Ovary (tissue), 9 donors: Measurements from ENCODE around the gene IL4I1. TPM values are rescaled to one million over a fixed set of nuclear protein-coding genes. Genes with fewer than 3 reads are reported as not detected.

Experiments used
- DNase-seq, 5 donors: peaks; one replicate each; pipeline ENCODE4 v3.0.0-alpha.2; 2019 to 2020
- H3K27ac ChIP-seq, 2 donors: fragments of 200-600 bp; one replicate each; pipeline versions ENCODE4 v1.5.1 to v1.8.0; 2019 to 2022
- H3K27me3 ChIP-seq: fragments of 200-600 bp; one replicate; pipeline ENCODE4 v1.8.0; 2022
- H3K36me3 ChIP-seq: fragments of 200-600 bp; sonication (generic); one replicate; pipeline ENCODE4 v1.5.1; 2019
- H3K4me1 ChIP-seq: one replicate; pipeline ENCODE4 v1.8.1; 2013; ENCODE audit warnings: mild to moderate bottlenecking, moderate library complexity; ENCODE audit not compliant: insufficient read depth
- H3K4me3 ChIP-seq: fragments of 200-600 bp; sonication (generic); one replicate; pipeline ENCODE4 v1.5.1; 2017
- H3K9me3 ChIP-seq, 2 donors: fragments of 200-600 bp in 1 of 2; sonication (generic) in 1 of 2; one replicate each; pipeline versions ENCODE4 v1.5.1 to v1.8.1; 2013 to 2019; ENCODE audit warnings: mild to moderate bottlenecking in 1 of 2, moderate library complexity in 1 of 2
- CTCF ChIP-seq, 3 donors: fragments of 450-650 bp in 2 of 3; fragments of 200-600 bp in 1 of 3; IDR thresholded peaks; one replicate each; pipeline versions ENCODE4 v1.5.1 to v1.8.0; 2016 to 2022; ENCODE audit warnings: antibody characterized with exemption in 3 of 3, mild to moderate bottlenecking in 1 of 3
- EP300 ChIP-seq: sonication (generic); formaldehyde crosslinking; IDR thresholded peaks from one replicate; pipeline ENCODE4 v1.6.1; 2017; ENCODE audit warnings: antibody characterized with exemption
- POLR2A ChIP-seq: fragments of 450-650 bp; IDR thresholded peaks from one replicate; pipeline ENCODE4 v1.6.1; 2017; ENCODE audit warnings: antibody characterized with exemption, mild to moderate bottlenecking, moderate library complexity
- WGBS, 3 donors: extraction: QIAGEN DNeasy Blood & Tissue Kit in 1 of 3; methylation state at CpG; one replicate each; pipeline versions ENCODE4 v1.1.5 to v1.1.7; 2013 to 2017; 5-methylcytosine and 5-hydroxymethylcytosine counted together
- intact Hi-C, 4 donors: fragments of 100-400 bp; cut with DNase I; formaldehyde crosslinking; loops; one replicate each; pipeline versions ENCODE4 v1.11.0 to v1.15.1; 2022 to 2023
- polyA plus RNA-seq, 2 donors: library from polyadenylated mRNA; stranded (reverse); fragments of 200-250 nt in 1 of 2; fragments of 350-450 nt in 1 of 2; fragmentation: Illumina TruSeq in 1 of 2; extraction: RNeasy Lipid Tissue Mini Kit (QIAGEN cat#74804) in 1 of 2; gene quantifications; one replicate each; pipeline ENCODE4 v1.2.3, GENCODE V29; 2013 to 2014
- total RNA-seq, 7 donors: library from RNA; depleted of rRNA in 2 of 7; stranded (reverse); fragments of >200 nt in 2 of 7; fragmentation: NEBNext Ultra II Directional in 3 of 7; extraction: Animal tissue kit (Norgen Biotek cat#: 25700) in 3 of 7; gene quantifications; one replicate each; pipeline versions ENCODE4 v1.1.0 to v1.2.4, GENCODE V29; 2016 to 2023
- donor health status: DM: no; HTN: no; CAD: no; lungs with moderate emphysema.
- donor health status: DM: no; HTN: no; CAD: no.
- donor health status: Bipolar disorder and iron deficiency.
- donor health status: DM: yes; HTN: yes; CAD: no.
- donor health status: DM: no; HTN: no; CAD: no.
- donor health status: DM: yes; HTN: yes; CAD: no.

IL4I1 gene
- total and polyA plus RNA-seq, 9 donors: 0.24 to 4.3 (median 1.0) TPM; not detected in 1

- TF ChIP-seq POLR2A (no peak), EP300 (no peak), CTCF (IDR thresholded peaks at IDR 0.05) (no peak)
- H3K9me3 ChIP-seq: no peaks in the 10 kb centered on the region
- H3K27me3 ChIP-seq: no peaks in the 10 kb centered on the region
- no peaks in the 10 kb centered on the region for H3K36me3 ChIP-seq
- intact Hi-C loops: no loop called here
- H3K4me1 ChIP-seq: peaks cover 6% of the 10 kb centered on the region
- peak in 1 of 5 donors; percentile 57 for DNase-seq
- H3K27ac ChIP-seq: no peak overlapping the region
- 77 to 89% (median 83%) methylated on average over 23 of the region's 23 CpGs for WGBS, 3 donors
- H3K4me3 ChIP-seq: no peak overlapping the region
These were observed 7.5 kb downstream of the IL4I1 start for GRCh38 chr19:49889038-49889686.

- no peak overlapping the region for H3K27ac ChIP-seq
- no peaks in the 10 kb centered on the region for H3K9me3 ChIP-seq
- no peak for DNase-seq
- no peak overlapping the region for H3K4me3 ChIP-seq
- H3K4me1 ChIP-seq: peaks cover 6% of the 10 kb centered on the region
- no peaks in the 10 kb centered on the region for H3K27me3 ChIP-seq
- H3K36me3 ChIP-seq: no peaks in the 10 kb centered on the region
- TF ChIP-seq POLR2A (no peak), CTCF (IDR thresholded peaks at IDR 0.05) (no peak), EP300 (no peak)
- whole genome bisulfite sequencing, 3 donors: 74 to 90% (median 78%) methylated on average over 15 to 18 of the region's 18 CpGs
- intact Hi-C loops: no loop called here
These were observed 8.2 kb downstream of the IL4I1 start for GRCh38 chr19:49888510-49888824.

- no peaks in the 10 kb centered on the region for H3K9me3 ChIP-seq
- peaks cover 6% of the 10 kb centered on the region for H3K4me1 ChIP-seq
- intact Hi-C loops: no loop called here
- no peaks in the 10 kb centered on the region for H3K36me3 ChIP-seq
- H3K27me3 ChIP-seq: no peaks in the 10 kb centered on the region
- DNase-seq: no peak
- 79 to 85% (median 85%) methylated on average over 45 to 54 of the region's 54 CpGs for WGBS, 3 donors
- H3K4me3 ChIP-seq: no peak overlapping the region
- TF ChIP-seq POLR2A (no peak), EP300 (no peak), CTCF (IDR thresholded peaks at IDR 0.05) (no peak)
- H3K27ac ChIP-seq: no peak overlapping the region
These were observed 8.8 kb downstream of the IL4I1 start for GRCh38 chr19:49887665-49888509.

- H3K4me1 ChIP-seq: peaks cover 6% of the 10 kb centered on the region
- intact Hi-C loops: no loop called here
- no peak for DNase-seq
- no peaks in the 10 kb centered on the region for H3K9me3 ChIP-seq
- H3K27ac ChIP-seq: no peak overlapping the region
- H3K4me3 ChIP-seq: no peak overlapping the region
- WGBS, 3 donors: 62 to 70% (median 62%) methylated on average over 23 of the region's 23 CpGs
- TF ChIP-seq CTCF (IDR thresholded peaks at IDR 0.05) (no peak), EP300 (no peak), POLR2A (no peak)
- no peaks in the 10 kb centered on the region for H3K27me3 ChIP-seq
- no peaks in the 10 kb centered on the region for H3K36me3 ChIP-seq
These were observed 9.5 kb downstream of the IL4I1 start for GRCh38 chr19:49887037-49887664.
